Stimulated activated CD4-positive, alpha-beta T cell treated with anti-CD3 and anti-CD28 coated beads, TNF-alpha, amount 100 ng/mL, for 1 hour (primary cell): ENCODE data around the gene TMEM18.
"Not testable (repeated sequence)": the region's sequence is repeated elsewhere in the genome, so short reads cannot be mapped to it uniquely, and the experiment has no call there.

Source experiments
- DNase-seq, 3 donors: peaks; one replicate each; pipeline ENCODE4 v3.0.0-alpha.2; 2020; ENCODE audit warnings: low read depth in 3 of 3, low spot score in 1 of 3

Gene TMEM18

DNA sequence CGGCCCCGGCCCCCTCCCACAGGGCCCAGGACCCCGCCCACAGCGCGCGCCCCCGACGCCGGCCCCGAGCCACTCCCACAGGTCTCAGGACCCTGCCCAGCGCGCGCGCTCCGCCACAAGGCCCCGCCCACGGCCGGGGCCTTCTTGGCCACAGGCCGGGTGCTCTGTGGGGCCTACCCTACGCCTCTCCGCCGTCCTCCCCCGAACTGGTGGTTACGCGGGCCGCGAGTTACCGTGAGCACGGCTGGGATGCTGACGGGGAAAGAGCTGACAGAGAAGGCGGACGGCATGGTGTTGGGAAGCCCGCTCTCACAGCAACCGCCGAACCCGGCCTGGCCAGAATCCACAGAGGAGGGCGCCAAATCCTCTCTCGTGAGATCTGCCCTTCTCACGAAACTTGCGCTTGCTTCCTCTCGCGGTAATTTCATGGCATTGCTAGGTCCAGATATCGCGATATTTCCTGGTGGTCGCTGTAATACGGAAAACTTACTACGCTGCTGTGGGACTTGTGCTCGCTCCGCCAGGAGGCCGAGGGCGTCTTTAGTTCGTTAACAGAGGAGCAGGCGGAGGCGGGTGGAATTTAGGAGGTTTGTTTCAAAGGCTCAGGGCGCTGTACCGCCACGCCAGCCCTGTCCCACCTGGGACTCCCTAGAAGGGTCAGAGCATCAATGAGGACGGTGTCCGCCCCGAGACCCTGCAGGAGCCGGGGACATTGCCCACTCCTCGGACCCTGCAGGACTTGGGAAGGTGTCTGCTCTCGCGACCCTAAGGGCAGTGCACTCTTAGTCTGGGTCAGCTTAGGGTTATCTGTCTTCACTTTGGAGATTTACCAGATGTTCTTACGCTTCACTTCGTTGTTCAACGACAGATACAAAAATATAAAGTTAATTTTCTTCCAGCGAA, at the start of gene TMEM18:
TSS of gene TMEM18 (minus strand) at position 351 of the 903 bp plus-strand sequence. CDS start at position 290, 61 bp downstream.
- peak; percentile 95 to 97 (median 96) for DNase-seq

DNA sequence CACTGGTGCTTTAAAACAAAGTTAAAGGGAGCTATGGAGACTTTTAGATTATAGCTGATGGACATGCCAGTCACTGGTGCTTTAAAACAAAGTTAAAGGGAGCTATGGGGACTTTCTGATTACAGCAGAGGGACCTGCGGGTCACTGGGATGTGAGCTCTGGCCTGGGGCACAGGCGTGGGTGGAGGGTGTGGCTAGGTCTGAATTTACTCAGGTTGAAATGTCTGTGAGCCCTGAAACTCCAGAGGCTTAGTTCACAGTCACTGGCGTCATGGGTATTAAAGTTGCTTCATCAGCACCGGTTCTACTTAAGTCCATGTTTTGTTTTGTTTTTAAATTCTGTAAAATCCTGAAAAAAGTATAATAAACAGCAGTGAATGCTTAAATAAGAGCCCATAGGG, 49.0 kb upstream of the TMEM18 start:
- DNase-seq: no peak

DNA sequence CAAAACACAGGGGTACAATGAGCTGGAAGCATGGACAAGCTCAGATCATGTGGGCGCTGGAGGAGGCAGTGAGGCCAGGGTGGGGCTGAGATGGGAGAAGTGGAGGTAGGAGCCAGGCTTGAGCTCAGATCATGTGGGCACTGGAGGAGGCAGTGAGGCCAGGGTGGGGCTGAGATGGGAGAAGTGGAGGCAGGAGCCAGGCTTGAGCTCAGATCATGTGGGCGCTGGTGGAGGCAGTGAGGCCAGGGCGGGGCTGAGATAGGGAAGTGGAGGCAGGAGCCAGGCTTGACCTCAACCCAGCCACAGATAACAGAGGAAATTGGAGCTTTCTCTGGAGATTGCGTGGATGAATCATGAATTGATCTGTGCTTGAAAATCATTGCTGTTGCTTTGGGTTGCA, 48.3 kb upstream of the TMEM18 start:
- no peak for DNase-seq

DNA sequence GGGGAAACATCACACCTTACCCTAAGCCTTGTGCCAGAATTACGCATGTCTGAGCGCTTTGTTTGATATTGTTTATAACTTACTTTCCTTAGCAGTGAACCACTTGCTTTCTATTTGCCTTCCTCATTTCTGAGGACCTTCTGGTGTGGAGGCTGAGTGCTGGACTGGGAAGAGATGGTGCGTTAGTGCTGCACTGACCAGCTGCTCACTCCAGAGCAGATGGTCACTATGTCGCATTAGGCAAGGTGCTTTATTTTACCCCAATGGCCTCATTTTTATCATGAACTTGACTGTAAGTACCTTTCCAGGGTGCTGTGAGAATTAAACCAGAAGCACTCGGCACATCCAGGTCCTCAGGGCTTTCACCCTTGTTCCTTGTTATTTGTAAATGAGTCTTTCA, 46.6 kb upstream of the TMEM18 start:
- DNase-seq: no peak

DNA sequence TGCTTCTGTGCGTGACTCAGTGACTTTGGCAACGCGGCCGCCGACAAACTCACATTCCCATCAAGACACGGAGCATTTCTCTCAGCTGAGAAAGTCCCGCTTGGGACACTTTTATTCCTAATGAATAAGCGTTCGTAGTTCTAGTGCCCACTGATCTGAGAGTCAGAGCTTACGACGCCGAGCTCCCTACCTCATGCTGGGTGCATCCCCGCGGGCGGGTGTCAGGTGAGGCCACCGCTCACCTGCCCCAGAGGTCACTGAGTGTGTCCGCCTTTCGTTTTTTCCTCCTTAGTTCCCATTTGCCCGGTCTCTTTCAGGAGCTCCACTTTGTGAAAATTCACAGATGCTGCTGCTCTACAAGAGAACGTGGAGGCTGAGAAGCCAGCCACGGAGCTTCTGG, 43.6 kb upstream of the TMEM18 start:
- no peak for DNase-seq

DNA sequence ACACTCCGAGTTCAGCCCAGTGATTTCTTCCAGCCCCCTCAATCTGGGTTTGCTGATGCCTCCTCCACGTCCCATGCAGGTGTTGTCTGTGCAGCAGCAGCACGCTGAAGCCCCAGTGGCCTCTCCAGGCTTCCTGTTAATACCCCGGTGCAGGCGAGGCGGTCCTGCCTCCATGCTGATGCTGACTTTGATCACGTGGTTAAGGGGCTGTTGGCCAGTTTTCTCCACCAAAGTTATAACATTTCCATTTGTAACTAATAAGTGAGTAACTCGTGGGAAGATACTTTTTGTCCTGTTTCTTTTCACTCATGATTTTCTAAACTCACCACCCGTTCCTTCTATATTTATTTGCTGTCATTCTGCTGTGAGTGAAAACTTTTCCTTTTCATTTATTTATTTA, 42.5 kb upstream of the TMEM18 start:
- DNase-seq: no peak

DNA sequence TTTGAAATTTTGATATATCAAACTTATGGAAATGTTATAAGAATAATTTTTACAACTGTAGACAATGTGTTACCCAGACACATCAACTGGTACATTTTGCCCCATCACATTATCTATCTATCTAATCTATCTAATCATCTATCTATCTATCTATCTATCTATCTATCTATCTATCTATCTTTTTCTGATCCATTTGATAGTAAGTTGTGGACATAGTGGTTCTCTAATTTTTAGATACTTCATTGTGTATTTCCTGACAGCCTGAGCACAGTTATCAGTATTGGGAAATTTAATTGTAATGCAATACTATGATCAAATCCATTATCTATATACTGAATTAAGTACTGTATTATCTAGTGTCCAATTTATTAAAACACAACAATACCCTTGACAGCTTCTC, 42.0 kb upstream of the TMEM18 start:
- no peak for DNase-seq

DNA sequence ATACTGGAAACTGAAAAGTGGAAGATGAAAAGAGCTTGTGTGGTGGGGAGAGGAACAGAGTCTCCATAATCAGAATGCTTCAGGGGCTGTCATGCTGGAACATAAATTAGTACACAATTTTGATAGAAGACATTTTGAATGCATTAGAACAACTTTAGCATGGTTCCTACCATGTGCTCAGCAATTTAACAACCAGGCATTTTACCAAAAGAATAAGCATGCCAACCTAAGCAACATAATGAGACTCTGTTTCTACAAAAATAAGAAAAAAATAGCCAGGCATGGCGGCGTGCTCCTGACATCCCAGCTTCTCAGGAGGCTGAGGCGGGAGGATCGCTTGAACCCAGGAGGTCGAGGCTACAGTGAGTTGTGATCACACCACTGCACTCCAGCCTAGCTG, 40.5 kb upstream of the TMEM18 start:
- DNase-seq: no peak

DNA sequence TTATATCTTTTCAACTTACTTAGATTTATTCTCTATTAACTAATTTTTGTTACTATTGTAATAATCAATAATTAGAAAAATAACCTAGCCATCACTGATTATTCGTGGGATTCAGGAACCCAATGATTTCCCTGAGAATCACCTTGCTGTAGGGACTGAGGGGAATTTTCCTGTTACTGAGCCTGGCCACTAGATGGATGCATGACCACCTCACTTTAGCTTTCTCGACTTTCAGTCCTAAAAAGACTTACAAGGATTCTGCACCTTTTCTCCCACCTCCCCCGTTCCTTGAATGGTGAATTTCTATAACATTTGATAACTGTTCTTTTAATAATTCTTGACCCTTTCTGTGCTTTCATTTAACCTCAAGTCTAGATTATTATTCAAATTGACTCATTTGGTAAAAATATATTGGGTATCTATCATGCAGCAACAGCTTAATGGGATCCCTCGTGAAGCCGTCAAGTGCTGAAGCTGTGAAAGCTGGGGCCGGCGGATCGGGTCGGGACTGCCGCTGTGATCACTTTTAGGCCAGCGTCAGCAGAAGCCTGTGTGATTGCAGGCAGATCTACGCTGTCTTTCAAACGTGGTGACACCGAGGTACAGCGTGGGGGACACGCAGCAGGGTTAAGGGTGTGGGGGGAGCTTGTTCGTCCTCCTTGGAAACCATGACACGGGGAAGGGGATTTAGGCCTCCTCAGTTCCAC, 38.8 kb upstream of the TMEM18 start:
- no peak for DNase-seq

DNA sequence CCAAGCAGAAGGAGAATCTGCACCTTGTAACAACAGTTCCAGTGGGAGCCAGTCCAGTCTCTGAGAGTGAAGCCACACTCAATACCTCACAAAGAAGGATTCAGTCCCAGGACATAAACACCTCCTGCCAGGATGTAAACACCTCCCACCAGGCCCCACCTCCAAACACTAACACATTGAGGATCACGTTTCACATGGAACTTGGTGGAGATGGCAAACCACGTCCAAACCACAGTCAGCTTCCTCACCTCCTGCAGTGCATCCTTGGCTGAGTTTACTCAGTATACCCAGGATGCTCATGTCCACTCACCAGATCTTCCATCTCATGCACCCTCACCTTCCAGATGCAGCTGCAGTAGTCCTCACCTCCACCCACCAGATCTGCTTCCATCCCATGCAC, 37.8 kb upstream of the TMEM18 start:
- no peak for DNase-seq

DNA sequence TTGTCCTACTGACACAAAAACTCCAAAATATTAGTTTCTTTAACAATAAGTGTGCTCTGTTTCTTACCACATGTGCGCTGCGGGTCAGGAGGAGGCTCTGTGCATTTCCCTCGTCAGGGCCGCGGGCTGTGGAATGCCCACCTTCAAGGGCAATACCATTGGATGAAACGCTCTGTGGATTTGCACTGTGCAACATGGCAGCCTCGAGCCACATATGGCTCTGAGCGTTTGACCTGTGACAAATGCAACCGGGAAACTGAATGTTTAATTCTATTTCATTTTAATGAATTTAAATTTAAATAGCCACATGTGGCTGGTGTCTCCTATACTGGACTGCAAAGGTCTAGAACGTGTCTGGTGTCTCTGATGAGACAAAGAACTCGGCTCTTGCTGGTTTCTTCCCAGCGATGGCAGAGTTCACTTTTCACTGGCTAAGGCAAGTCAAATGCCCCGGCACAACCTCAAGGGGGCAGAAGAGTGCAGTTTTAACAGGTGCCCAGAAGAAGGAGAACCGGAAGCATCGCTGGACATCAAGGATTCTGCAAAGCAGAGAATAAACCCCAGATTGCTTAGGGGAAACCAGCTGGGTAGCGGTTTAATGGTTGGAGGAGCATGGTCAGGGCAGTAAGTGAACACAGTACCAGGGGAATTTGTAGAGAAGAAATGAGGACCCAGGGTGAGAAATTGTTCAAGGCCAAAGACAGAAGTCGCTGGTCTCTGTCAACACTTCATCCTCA, 37.0 kb upstream of the TMEM18 start:
- DNase-seq: no peak

DNA sequence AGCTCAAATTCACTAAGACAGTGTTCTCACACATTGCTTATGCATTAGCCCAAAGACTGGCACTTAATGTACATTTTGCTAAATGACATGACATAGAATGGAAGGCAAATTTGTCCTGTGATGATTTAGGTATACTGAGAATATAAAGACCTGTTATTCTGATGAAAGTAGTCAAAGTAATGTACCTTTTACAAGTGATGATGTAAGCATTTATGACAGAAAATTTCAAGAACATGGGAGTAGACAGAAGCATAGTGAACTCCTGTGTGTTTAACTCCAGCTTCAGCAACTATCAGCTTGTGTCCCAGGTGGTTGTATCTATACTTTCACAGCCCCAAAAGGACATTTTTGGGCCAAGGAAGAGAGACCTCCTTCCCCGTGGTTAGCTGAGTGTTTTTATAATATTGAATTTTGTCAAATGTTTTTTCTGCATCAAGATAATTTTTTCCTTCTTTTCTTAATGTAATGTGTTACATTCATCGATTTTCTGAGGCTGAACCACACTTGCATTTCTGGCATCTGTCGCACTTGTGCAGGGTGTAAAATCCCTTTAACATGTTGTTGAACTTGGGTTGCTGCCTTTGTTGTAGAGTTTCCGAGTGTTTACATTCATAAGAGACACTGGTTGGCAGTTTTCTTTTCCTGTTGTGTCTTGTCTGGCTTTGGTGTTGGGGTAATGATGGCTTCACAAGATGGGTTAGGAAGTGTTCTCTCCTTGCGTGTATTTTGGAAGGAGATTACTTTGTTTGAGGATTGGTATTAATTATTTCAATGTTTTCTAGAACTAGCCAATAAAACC, 33.9 kb upstream of the TMEM18 start:
- DNase-seq: no peak

DNA sequence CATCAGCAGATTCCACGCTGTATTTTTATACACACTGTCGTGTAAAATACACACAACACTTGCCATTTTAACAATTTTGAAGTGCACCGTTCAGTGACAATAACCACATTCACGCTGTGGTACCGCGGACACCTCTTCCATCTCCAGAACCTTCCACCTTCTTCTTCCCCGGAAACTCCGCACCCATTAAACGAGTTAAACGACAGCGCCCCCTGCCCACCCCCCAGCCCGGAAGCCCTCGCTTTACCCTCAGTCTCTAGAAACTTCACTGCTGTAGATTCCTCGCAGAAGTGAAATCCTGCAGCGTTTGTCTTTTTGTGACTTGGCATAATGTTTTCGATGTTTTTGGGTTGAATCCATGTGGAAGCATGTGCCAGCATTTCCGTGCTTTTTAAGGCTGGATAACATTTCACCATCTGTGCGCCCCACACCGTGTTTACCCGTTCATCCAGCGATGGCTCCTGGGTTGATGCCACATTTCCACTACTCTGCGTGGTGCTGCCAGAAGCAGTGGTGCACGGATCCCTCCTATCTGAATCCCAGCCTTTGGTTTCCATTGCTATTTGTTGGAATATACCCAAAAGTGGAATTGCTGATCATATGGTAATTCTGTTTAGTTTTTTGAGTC, 32.0 kb upstream of the TMEM18 start:
- DNase-seq: no peak

DNA sequence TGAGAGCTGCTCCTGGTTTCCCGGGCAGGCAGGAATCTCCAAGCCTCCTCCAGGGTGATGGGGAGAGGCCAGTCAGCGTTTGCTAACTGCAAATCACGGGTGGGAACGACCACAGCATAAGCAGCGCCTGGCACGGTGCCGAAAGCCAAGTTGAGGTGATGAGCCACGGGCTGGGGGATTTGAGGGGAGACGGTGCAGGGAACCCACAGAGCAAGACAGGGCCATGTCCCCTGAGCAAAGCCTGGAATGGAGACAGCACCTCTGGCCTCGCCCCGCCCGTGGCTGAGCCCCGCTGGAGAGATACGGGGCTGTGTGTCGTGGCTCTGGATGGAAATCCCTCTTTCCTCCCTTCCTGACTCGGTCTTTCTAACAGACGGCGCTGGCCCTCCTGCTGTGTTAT, 31.5 kb upstream of the TMEM18 start:
- DNase-seq: no peak

DNA sequence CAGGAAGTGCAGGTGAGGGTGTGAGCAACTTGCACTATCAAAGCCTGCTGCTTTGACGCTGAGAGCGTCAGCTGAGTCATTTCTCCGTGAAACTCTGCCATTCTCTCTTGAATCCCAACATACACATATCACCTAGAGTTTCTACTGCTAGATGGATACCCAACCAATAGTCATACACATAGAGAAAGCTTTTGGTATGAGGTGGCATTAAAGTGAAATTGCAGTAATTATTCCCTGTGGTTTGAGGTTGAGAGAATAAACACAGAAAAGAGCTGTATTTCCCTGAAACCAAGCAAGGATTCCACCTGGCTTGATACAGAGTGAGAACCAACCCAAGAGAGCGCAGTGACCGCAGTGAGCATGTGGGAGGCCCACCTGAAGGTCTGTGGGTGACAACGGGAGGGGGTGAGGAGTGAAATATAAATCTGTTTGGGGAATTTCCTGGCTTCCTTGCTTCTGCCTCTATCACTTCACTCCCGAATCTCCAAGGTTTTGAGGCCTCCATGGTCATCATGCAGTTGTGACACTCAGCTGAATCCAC, 28.8 kb upstream of the TMEM18 start:
- DNase-seq: no peak

DNA sequence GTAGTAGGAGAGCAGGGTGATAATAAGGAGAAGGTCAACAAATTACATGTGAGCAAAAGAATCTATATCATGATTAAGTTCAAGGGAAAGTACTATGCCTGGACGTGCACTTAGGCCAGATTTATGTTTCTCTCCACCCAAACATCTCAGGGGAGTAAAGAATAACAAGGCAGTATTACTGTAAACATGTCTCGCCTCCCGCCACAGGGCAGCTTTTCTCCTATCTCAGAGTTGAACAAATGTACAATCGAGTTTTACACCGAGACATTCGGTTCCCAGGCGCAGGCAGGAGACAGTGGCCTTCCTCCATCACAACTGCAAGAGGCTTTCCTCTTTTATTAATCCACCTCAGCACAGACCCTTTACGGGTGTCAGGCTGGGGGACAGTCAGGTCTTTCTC, 25.6 kb upstream of the TMEM18 start:
- not testable (repeated sequence) for DNase-seq

DNA sequence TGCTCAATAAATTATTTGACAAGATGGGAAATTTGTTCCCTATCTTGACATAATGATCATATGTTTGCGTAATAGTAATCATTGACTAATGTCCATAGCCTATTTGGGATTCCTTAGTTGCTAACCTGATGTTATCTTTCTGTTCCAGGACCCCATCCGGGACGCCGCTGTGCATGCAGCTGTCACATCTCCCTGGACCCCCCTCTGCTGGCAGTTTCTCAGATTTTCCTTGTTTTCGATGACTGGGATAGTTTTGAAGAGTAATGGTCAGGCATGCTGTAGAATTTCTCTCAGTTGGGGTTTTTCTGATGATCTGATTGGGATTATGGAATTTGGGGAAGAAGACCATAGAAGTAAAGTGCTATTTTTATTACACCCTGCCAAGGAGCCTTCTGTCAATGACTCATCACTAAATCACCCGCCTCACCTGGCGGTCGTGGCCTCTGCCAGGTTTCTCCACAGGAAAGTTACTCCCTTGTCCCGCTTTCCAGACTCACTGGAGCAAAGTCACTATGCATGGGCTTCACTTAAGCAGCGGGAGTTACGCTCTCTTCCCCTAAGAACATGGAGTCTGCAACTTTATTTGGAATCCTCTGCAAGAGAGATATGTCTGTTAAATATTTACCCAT, 19.9 kb upstream of the TMEM18 start:
- no peak for DNase-seq

DNA sequence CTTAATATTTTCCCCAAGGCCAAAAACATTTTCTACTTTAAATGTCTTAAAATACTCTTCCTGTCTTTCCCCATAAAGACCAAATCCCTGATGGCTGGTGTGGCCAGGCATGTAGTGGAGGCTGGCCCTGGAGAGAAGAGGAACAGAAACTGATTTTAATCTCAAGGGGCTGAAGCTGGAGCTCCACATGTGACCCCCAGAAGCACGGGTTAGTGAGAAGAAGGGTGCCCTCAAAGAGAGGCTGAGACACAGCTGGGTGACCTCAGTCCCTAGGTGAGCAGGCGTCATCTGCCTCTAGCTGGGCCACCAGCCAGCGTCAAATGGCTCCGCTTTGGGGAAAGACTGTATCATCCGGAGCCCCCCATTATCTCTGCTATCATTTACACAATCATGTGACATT, 19.3 kb upstream of the TMEM18 start:
- no peak for DNase-seq

DNA sequence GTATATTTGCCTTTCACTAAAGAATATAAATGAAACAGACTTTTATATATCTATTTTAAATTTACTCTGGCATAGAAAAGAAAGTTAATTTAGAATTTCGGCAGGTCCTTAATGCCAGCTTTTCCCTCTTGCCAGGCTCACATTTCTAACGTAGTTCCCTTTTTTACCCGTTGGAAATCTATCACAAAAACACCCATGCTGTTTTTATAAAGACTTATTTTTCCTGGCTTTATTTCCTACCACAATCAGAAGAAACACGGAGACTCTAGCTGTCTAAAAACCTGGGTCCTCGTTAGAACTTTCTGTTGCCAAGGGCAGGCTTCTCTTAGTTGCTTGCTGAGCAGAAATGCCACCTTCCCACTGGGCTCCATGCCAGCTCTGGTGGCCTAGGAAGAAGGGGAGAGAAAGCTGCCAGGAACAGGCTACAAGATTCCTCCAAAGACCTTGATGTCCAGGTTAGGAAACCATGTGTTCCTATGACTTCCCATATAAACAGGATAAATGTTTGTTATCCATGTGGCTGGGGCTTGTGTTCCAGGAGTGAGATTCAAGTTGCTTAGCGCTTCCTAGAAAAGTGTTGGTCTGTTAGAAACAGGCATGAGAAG, 17.8 kb upstream of the TMEM18 start:
- no peak for DNase-seq
